Cardiac septum (tissue), 1 donor: ENCODE data around the gene TAPT1. TPM values are rescaled to one million over a fixed set of nuclear protein-coding genes. Genes with fewer than 3 reads are reported as not detected.
"Not testable (repeated sequence)": the region's sequence is repeated elsewhere in the genome, so short reads cannot be mapped to it uniquely, and the experiment has no call there.

Source experiments
- DNase-seq: peaks from one replicate; pipeline ENCODE4 v3.0.0-alpha.2; 2020; ENCODE audit warnings: low spot score
- intact Hi-C: fragments of 100-400 bp; cut with DNase I; formaldehyde crosslinking; loops from one replicate; pipeline ENCODE4 v1.14.0; 2022
- total RNA-seq: library from RNA; stranded (reverse); fragmentation: NEBNext Ultra II Directional; extraction: Animal tissue kit (Norgen Biotek cat#: 25700); gene quantifications from one replicate; pipeline ENCODE4 v1.2.1, GENCODE V29; 2021
- donor health status: DM: no; HTN: no; CAD: no.

The TAPT1 gene
- total RNA-seq, 1 donor from 2014 or later = 44.8 TPM

DNA sequence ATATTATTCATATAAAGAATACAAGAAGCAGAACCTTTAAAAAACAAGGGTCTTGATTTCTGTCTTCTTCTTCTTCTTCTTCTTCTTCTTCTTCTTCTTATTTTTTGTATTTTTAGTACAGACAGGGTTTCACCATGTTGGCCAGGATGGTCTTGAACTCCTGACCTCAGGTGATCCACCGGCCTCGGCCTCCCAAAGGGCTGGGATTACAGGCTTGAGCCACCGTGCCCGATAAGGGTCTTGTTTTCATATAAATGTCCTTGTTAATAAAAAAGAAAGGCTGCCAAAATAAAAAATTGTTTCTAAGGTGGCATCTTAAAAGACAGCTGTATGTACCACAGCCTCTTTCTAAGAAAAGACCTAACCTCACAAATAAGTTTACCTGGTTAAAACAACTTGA lies 31.5 kb downstream of the TAPT1 start:
- intact Hi-C loops = loop anchor here (5.0 kb wide), 1 partner anchor 73 kb away; no protein-coding TSS in a partner anchor
- DNase-seq = not testable (repeated sequence)

DNA sequence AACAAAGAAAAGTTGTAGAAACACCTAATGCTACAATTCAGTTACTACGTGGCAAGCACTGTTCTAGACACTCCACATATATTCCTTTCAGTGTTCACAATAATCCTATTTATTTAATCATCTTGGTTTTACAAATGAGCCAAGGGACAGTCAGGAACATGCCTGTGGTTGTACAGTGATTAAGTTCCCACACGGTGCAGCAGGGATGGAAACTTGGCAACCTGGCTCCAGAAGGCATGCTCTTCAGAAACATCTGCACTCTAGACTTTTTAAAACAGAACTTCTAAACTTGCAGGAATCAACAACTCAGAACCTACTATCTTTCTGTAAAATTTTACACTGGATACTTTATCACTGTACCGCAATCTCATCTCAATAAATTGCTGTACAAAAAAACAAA lies 32.1 kb downstream of the TAPT1 start:
- intact Hi-C loops = no loop called here
- no peak for DNase-seq

DNA sequence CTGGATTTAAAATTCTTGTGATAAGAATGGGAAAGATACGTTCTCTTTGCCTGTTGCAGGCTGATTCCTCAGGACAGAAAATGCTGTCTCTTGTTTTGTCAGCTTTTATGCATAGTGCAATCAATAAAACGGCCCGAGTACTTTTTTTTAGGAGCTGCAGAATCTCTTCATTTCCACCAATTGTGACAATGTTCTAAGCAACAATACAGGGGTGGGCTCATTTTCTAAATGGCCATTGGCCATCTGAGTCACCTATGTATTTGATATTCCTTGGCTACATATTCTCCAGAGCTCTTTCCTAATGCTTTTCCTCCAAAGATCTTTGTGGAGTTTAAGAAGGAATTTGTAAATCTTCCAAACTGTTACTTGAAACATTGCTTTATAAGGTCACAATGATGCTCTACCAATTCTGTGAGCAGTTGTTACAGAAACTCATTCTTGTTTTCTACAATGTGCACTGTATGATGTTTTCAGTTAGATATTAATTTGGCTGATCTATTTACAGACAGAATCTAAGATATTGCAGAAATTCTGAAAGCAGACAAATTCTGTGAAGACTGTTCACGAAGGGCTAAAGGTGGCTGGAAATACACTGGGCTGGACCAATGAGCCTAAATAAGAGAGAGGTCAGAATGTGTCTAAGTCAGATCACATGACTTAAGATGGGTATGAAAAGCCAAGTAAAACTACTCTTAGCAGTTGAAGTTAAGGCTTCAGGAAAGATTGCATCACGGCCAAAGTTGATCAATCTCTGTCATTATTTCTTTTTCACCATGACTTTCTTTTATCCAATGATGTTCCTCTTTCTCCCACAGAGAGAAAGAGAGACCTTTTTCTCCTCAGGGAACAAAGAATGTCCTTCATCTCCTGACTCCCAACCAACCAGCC lies 33.4 kb downstream of the TAPT1 start:
- intact Hi-C loops = no loop called here

DNA sequence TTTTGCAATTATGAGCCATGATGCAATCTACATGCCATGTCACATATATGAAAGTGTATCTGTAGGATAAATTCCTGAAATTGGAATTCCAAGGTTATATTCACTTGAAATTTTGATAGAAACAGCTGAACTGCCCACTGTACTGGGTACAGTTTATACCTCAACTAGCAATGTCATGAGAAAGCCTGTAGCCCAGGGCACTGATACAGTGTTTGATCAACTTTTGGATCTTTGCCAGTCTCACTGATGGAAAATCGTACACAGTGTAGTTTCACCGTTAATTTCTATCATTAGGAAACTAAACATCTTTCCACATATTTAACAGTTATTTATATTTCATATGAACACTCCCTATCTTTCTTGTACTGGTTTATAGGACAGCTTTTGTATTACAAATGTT lies 34.2 kb downstream of the TAPT1 start:
- DNase-seq = no peak
- intact Hi-C loops = no loop called here

More for the DNA sequence above, 33.4 kb downstream of the TAPT1 start:
- DNase-seq = no peak

DNA sequence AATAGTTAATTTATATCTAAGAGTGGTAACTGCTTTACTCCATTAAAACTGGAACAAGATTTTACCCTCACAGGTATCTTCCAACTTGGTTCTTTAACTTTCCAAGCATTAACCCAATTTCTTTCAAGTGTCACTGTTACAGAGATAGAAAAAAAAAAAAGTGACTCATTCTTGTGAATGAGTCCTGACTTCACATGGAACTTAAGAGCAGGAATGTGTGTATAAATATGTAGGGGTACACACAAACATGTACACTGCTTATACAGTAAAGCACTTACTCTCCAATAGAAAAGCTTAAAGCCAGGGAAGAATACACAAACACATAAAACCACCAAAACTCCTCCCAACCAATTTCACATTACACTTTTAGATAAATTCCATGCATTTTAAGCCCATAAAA lies 38.8 kb downstream of the TAPT1 start:
- intact Hi-C loops = no loop called here
- no peak for DNase-seq

DNA sequence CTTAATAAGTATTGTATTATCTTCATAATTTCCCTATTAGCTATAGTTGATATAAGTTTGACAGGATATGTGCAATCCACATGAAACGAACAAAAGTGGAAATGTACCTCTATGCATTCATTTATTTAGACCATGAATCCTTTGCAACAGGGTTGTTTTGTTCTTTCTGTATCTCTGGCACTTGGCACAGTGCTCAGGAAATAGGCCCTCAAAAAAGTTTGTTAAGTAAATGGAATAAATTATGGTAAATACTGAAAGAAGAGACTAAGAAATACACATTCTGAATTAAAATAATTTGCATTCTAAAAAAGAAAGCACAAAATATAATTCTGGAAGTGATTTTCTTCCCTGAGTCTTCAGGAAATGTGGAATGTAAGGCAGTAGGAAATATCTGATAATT lies 39.3 kb downstream of the TAPT1 start:
- no peak for DNase-seq
- intact Hi-C loops = no loop called here

DNA sequence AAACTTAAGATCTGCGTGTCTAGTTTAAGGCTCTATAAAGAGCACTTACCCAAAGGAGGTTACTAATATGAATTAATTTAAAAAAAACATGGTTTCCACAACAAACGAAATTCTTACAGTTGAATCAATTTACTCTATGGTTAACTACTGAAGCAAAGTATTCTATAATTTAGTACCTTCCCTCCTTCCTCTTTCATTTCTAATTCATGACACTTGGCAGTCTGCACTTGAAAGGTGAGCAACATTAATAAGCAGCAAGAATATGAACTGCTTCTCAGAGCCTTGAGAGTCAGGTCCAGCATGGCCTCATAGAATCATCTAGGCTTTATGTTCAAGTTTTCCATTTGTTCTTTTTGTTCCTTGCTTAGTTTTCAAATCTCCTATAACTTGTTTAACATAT lies 42.7 kb downstream of the TAPT1 start:
- DNase-seq = no peak
- intact Hi-C loops = no loop called here

DNA sequence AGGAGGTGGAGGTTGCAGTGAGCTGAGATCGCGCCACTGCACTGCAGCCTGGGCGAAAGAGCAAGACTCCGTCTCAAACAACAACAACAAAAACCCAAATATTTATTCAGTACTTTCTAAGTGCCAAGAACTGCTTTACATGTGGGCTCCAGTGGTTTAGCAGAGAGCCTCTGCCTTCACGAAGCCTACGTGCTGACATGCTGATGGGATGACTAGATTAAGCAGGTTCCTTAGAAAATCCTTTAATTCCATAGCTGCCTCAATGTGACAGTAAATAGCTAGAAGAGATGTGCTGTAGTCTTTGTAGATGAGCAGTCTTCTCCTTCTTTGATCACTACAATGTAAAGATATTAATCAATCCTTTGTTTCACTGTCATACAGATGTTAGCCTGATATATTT lies 49.6 kb downstream of the TAPT1 start:
- intact Hi-C loops = no loop called here
- DNase-seq = no peak

DNA sequence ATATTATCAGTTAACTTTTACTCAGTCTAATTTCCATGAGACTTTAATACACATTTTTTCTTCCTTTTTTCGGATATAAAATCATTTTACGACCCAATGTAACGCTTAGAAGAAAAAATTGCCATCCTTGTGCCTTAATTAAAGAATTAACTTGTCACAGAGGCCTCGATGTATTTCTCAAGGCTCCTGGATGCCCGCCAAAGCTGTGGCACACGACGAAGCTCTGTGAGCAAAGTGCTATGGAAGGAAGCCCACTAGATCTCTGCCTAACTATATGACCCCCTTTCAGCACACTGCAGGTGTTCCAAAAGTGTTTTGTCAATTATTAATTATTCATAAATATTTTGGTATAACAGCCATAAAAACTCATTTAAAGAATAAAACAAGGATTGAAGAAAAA lies 54.4 kb downstream of the TAPT1 start:
- intact Hi-C loops = no loop called here
- DNase-seq = no peak

DNA sequence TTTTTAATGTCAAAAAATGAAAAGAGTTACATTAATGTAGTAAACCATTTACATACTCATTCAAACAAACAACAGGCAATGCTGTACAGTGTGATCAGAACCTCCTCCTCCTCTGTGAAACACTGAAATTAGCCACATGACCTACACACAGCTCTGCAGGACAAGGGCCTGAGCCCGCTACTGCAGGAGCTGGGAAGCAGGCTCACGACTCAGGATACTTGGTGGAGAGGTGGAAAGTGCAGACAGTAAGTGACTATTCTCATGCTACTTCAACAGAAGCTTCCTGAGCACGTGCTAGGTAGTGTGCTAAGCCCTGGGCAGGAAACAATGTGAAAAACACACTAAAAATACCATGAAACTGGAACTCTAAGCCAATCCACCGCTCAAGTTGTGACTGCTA lies 56.8 kb downstream of the TAPT1 start:
- intact Hi-C loops = no loop called here
- DNase-seq = no peak

DNA sequence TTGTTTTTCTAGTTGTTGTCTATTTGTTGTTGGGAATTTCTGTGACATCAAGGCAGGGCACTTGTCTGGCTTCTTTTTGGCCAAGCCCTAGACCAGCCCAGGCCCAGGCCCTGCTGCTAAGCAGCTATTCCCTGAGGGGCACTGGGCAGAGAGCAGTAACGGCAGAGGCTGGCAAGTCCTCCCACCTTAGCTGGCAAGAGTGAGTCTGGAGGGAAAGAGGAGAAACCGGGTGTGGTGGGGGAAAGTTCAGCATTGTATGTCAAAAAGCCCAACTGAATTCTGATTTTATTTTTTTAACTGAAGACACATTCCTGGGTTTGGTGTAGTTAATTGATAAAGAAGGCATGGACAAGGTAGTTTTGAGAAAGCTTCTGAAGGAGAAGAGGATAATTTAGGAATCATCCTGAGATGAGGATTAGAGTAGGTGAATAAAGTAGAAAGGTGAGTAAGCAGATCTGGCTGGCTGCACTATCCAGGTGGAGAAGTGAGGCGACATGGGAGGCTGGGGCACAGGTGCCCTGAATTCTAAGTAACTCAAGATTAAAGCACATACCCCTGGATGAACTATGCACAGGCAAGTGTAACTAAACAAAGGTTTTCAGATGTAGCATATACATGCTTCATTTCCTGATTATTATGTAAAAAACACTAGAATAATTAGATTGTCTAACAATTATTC lies 57.4 kb downstream of the TAPT1 start:
- intact Hi-C loops = no loop called here

DNA sequence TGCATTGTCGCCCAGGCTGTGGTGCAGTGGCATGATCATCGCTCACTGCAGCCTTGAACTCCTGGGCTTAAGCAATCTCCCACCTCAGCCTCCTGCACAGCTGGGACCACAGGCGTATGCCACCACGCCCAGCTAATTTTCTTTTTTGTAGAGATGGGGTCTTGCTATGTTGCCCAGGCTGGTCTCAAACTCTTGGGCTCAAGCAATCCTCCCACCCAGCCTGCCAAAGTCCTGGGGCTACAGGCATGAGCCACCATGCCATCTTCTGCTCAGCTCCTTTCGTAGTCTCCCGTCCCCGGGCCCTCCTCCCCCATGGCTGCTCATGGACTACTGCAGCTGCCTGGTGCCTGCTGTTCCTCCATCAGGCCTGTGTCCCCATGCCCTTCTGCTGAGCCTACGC lies 58.1 kb downstream of the TAPT1 start:
- DNase-seq = no peak
- intact Hi-C loops = no loop called here

More for the DNA sequence above, 57.4 kb downstream of the TAPT1 start:
- DNase-seq = no peak

DNA sequence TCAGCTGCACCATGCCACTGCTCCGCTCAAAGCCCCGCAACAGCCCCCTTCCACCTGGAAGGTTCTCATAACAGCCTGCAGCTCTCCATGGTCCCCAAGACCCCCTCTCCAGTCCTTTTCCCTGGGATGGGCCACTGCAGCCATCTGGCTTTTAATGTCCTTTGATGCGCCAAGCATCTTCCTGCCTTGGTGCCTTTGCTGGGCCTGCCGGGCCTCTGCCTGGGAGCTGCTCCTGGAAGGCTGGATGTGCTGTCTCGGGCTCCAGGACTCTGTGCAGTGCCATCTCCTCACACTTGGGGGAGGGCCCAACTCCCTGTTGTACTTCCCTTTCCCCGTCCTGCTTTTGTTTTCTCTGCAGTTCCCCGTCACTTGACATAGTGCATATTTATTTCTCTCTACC lies 60.3 kb downstream of the TAPT1 start:
- intact Hi-C loops = no loop called here
- no peak for DNase-seq

DNA sequence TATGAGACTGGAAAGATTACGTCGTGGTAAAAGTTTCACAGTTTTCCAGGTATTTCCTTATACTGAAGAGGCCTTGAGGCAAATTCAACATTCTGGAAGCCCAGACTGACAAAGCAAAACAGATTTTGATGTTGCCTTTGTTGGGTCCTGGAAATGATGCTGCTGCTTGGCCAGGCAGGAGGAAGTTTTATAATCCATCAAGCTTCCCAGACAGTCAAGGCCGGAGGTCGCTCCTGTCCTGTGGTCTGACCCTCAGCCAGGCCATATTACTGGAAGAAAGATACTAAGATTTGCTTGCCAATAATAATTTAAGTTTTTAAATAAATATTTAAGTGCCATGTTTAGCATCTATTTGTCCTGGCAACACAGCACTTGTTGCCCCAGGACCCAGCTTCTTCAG lies 63.4 kb downstream of the TAPT1 start:
- intact Hi-C loops = no loop called here
- DNase-seq = no peak

DNA sequence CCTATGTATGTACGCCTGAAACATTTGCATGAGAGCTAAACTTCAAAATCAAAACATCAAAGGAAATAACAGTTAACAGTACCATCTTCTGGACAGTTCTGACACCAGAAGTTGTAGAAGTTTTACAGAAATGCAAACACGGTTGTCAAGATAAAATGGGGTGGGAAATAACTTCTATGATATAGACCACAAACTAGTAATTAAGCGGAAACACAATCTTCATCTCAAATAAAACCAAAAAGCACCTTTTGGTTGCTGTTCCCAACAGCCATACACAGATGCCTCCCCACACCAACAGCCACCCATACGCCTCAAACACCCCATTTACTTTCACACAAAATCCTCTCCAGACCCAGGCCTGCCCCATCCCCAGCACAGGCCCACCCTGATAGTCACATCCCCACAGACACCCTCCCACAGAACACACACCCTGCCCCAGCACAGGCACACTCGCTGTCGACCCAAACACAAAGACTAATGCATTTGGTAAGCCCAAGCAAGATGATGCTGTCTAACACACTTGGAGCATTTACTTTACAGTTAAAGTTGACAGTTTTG lies 64.3 kb downstream of the TAPT1 start:
- intact Hi-C loops = no loop called here
- no peak for DNase-seq

DNA sequence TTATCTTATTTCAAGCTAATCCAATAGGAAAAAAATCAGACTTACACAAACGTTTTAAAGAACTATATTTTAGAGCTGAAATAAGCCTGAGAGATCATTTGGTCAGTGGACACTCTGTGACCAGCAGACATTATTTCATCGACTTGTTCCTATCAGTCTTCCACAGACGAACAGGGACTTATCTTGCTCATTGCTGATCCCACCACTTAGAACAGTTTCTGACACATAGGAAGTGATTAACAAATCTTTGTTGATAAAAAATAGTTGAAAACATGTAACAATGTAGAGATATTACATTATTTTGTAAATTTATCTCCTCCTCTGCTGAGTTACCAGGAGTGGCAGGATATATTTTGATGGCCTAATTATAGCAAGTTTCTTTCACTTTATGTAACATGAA lies 65.8 kb downstream of the TAPT1 start:
- intact Hi-C loops = no loop called here
- DNase-seq = no peak

DNA sequence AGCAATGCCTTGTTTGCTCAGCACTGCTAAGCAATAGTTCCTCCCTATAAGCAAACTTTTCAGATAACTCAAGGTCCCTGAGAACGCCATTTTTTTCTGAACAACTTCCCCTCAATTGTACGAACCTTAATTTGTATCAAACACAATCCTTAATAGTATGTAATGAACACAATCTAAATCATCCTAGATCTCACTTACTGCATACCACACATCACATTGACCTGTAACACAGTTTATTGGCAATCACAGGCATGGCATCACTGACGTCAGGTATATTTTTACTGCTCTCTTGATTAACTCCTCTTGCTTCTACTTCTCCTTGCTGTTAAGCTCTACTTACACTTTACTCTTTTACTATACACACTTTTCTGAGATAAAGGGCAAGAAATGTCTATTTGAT lies 67.0 kb downstream of the TAPT1 start:
- no peak for DNase-seq
- intact Hi-C loops = no loop called here

DNA sequence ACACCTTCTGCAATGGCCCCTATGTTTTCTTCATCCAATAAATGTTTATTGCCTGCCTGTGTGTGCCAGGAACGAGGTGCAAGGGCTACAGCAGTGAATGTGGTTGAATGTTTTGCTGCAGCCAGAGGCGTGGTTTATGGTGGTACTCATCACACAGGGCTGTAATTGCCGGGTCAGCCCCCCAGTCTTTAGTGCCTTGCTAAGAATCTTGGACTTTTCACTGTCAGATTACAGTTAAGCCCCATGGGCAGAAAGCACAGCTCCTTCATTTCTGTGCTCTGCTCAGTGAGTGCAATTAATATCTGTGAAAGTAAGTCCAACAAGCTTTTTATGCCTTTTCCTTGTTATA lies 67.8 kb downstream of the TAPT1 start:
- intact Hi-C loops = no loop called here
- no peak for DNase-seq

DNA sequence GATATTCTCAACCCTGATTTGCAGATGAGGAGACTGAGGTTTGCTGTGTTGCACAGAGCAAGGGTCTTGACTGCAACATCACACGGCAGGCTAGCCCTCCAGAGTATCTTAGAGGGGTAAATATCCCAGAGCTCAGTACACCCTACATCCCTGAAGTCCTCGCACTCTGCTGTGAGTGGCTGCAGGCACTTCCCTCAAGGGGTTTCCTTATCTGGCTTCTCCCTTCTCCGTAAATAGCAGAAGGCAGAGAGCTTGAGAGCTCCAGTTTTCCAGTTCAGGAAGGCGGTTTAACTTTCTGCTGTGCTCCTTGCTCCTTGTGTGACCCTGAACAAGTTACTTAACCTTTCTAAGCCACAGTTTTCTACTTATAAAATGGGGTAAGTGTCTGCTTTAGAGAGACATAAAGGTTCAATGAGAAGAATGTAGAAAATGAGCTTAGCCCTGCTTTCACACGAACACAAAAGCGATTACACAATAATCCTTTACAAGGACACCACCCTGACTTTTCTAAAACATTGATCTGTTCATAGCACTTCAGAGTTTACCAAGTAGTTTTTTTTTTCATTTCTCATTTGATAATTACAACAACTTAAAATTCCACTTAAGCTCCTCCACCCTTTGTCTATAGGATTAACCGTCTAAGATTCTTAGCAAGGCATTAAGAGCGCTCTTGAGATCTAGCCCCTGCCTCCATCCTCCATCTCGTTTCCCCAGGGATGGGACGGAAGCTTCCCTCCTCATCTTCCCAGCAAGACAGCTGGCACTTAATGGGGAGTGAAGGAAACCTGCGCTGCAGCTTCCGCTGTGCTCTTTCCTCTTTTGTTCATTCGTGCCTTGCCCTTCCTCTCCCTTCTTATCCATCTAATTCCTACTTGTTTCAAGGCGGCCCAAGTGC lies 68.4 kb downstream of the TAPT1 start:
- intact Hi-C loops = no loop called here
- no peak for DNase-seq
